ENCODE data around the gene SORCS3.

SORCS3 gene

GRCh38 chr10:105278439-105278838 lies 637.3 kb downstream of the SORCS3 start:
- no peak for TF ChIP-seq MAX (IDR thresholded peaks at IDR 0.05; ENCODE audit: low read depth, low read length)
- H3K4me3 ChIP-seq (ENCODE audit: low read depth, low read length), result no peak overlapping the region
- DNase-seq (ENCODE audit: low read depth), result no peak

GRCh38 chr10:105279101-105279500 lies 638.0 kb downstream of the SORCS3 start:
- no peak for TF ChIP-seq MYC (IDR thresholded peaks at IDR 0.05; ENCODE audit: low read depth, low read length)
- TF ChIP-seq, protein P1, sequence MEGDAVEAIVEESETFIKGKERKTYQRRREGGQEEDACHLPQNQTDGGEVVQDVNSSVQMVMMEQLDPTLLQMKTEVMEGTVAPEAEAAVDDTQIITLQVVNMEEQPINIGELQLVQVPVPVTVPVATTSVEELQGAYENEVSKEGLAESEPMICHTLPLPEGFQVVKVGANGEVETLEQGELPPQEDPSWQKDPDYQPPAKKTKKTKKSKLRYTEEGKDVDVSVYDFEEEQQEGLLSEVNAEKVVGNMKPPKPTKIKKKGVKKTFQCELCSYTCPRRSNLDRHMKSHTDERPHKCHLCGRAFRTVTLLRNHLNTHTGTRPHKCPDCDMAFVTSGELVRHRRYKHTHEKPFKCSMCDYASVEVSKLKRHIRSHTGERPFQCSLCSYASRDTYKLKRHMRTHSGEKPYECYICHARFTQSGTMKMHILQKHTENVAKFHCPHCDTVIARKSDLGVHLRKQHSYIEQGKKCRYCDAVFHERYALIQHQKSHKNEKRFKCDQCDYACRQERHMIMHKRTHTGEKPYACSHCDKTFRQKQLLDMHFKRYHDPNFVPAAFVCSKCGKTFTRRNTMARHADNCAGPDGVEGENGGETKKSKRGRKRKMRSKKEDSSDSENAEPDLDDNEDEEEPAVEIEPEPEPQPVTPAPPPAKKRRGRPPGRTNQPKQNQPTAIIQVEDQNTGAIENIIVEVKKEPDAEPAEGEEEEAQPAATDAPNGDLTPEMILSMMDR (IDR thresholded peaks at IDR 0.05; ENCODE audit: low read depth, low read length), result no peak
- no peak for TF ChIP-seq POLR2A (IDR thresholded peaks at IDR 0.05; ENCODE audit: extremely low read depth, insufficient read length)
- TF ChIP-seq MAX (IDR thresholded peaks at IDR 0.05; ENCODE audit: low read depth, low read length), result no peak
- no peak for DNase-seq (ENCODE audit: low read depth)
- no peak overlapping the region for H3K4me3 ChIP-seq (ENCODE audit: low read depth, low read length)

DNA sequence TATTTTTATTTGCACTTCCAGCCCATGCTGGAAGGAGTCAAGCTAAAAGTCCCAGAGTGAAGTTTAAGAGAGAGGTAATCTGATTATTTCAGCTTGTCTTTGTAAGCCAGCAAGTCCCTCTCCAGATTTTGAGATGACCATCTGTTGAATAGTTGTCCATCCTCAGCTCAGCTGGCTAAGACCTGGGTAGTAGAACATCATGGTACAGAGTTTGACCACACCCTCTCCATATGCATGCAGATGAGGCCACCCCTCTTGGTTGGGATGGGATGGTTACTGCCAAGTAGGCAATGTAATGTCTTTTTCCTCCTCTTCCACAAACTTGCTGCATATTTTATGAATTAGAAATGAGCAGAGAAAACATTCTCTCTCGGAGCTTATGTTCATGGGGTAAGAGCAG lies 639.8 kb downstream of the SORCS3 start:
- no peak for TF ChIP-seq POLR2A (IDR thresholded peaks at IDR 0.05; ENCODE audit: extremely low read depth, insufficient read length)
- TF ChIP-seq, protein P1 (IDR thresholded peaks at IDR 0.05; ENCODE audit: low read depth, low read length), result no peak
- TF ChIP-seq MAX (IDR thresholded peaks at IDR 0.05; ENCODE audit: low read depth, low read length), result no peak
- TF ChIP-seq MYC (IDR thresholded peaks at IDR 0.05; ENCODE audit: low read depth, low read length), result no peak
- DNase-seq (ENCODE audit: low read depth), result no peak

DNA sequence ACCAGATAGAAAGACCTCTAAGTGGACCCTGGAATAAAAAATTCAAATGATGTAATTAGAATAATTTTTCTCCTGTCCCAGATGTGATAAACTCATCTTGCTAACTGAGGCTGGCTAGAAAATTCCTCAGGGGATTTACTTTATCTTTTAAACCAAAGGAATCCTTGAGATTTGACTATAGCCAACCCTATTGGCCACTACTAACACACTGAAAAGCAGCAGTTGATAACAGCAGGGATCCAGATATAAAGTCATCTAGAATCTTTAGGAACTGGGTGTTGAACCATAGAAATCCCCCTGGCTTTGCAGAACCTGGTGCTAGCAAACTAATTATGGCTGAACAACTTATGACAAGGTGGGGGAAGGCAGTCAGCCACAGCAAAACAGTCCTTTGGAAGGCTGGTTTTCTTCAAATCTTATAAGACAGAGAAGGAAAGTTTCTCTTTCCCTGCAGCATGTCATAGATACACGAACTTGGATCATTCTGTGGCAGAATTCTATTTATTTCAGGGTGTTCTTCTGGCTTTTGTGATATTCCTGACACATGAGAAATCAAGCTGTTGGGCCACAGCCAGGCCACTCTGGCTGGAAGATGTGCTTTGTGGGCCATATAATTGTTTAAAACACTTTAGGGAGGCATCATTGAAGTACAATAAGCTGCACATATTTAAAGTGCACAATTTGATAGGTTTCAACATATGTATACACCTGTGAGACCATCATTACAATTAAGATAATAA lies 643.6 kb downstream of the SORCS3 start:
- DNase-seq (ENCODE audit: low read depth), result no peak
- TF ChIP-seq, protein P1 (IDR thresholded peaks at IDR 0.05; ENCODE audit: low read depth, low read length), result no peak
- TF ChIP-seq POLR2A (IDR thresholded peaks at IDR 0.05; ENCODE audit: extremely low read depth, insufficient read length) (no peak), MAX (IDR thresholded peaks at IDR 0.05; ENCODE audit: low read depth, low read length) (no peak), MYC (IDR thresholded peaks at IDR 0.05; ENCODE audit: low read depth, low read length) (no peak)

More for the DNA sequence above, 639.8 kb downstream of the SORCS3 start:
- H3K4me3 ChIP-seq (ENCODE audit: low read depth, low read length), result no peak overlapping the region

DNA sequence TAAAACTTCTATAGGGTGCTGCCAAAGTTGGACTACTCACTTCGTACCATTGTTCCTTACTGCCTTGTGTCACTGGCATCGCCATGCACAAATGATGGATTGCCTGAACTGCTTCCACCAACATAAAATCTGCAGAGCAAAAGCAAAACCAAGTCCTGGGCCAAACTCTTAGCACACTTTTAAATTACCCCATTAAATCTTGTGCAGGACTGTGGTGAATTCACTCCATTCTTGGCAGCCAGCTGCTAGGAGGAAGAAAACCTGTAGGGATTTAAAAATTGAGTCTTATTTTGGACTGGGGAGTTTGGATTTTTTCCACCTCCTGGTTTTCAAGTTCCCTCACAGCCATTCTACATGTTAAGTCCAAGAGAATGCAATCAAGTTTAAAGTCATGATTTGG lies 646.9 kb downstream of the SORCS3 start:
- TF ChIP-seq, protein P1 (IDR thresholded peaks at IDR 0.05; ENCODE audit: low read depth, low read length), result no peak
- DNase-seq (ENCODE audit: low read depth), result no peak
- no peak overlapping the region for H3K4me3 ChIP-seq (ENCODE audit: low read depth, low read length)

More for the DNA sequence above, 643.6 kb downstream of the SORCS3 start:
- no peak overlapping the region for H3K4me3 ChIP-seq (ENCODE audit: low read depth, low read length)

DNA sequence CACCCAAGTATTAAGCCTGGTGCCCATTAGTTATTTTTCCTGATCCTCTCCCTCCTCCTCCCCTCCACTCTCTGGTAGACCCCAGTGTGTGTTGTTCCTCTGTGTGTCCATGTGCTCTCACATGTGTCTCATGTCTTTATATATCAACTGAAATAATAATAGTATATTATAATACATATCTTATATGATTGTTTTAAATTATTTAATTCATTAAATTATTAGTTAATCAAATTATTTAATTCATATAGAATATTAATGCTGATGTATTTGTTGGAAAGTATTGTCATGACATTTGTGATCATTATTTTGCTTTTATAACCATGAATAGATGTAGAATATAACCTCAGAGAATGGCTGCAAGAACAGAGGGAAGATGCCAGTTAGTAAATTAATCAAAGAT lies 647.5 kb downstream of the SORCS3 start:
- DNase-seq (ENCODE audit: low read depth), result no peak
- TF ChIP-seq MAX (IDR thresholded peaks at IDR 0.05; ENCODE audit: low read depth, low read length) (no peak), POLR2A (IDR thresholded peaks at IDR 0.05; ENCODE audit: extremely low read depth, insufficient read length) (no peak), MYC (IDR thresholded peaks at IDR 0.05; ENCODE audit: low read depth, low read length) (no peak)
- TF ChIP-seq, protein P1 (IDR thresholded peaks at IDR 0.05; ENCODE audit: low read depth, low read length), result no peak
- no peak overlapping the region for H3K4me3 ChIP-seq (ENCODE audit: low read depth, low read length)
